Measurements from ENCODE around the gene PCNP.

DNA sequence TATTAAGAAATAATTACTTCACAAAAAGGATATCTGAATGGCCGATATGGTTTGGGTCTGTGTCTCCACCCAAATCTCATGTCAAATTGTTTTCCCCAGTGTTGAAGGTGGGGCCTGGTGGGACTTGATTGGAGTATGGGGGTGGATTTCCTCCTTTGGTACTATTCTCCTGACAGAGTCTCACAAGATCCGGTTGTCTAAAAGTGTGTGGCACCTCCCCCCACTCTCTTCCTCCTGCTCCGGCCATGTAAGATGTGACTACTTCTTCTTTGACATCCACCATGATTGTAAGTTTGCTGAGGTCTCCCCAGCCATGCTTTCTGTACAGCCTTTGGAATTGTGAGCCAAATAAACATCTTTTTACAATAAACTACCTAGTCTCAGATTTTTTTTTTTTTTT lies 68.5 kb downstream of the PCNP start:
- TF ChIP-seq POLR2A (IDR thresholded peaks at IDR 0.05): no peak
- no peak for TF ChIP-seq CTCF (IDR thresholded peaks at IDR 0.05)
- no peak for TF ChIP-seq EP300 (IDR thresholded peaks at IDR 0.05)
- no peak for TF ChIP-seq POLR2AphosphoS5 (IDR thresholded peaks at IDR 0.05)

Data from sigmoid colon (tissue), 4 donors.